AG04449 (cell line): ENCODE results near the gene HARBI1.

Experiments used
- CTCF ChIA-PET: fragments of 350-600 bp; formaldehyde crosslinking; extraction: SDS; loops from one replicate; lab custom pipeline; 2021; ENCODE audit warnings: antibody characterized with exemption; lab: Yijun Ruan, JAX
- POLR2A ChIA-PET: fragments of 400-600, 350-600 bp; formaldehyde crosslinking; extraction: SDS; loops from one replicate; lab custom pipeline; 2020; ENCODE audit warnings: antibody characterized with exemption, inconsistent platforms; lab: Yijun Ruan, JAX
- DNase-seq: peaks from one replicate; pipeline ENCODE4 v3.0.0-alpha.2; 2010; ENCODE audit warnings: low read depth, low spot score
- H3K4me3 ChIP-seq: 2 replicates; pipeline ENCODE4 v1.5.1; 2011; ENCODE audit warnings: low read depth, mild to moderate bottlenecking, control low read depth, low read length
- CTCF ChIP-seq: IDR thresholded peaks from one replicate; pipeline ENCODE4 v1.5.1; 2011; ENCODE audit warnings: mild to moderate bottlenecking, moderate library complexity, low read length, control low read depth, inconsistent platforms; ENCODE audit not compliant: insufficient read depth; ENCODE audit errors: missing control alignments

Gene HARBI1

GRCh38 chr11:46617972-46618314 lies 916 bp upstream of the HARBI1 start:
- TF ChIP-seq CTCF: no peak
- POLR2A ChIA-PET: interaction anchor here (1.3 kb wide), 1 partner anchor 83 kb away, joined by 3 read pairs; the partner anchor contains the start of genes ARHGAP1 and ZNF408
- CTCF ChIA-PET: interaction anchor here (0.8 to 4.3 kb wide), 25 partner anchors 8 to 250 kb away, joined by 3 to 40 read pairs (median 5); partner anchors contain the start of gene CHRM4
- peak overlapping the region; percentile 100 for H3K4me3 ChIP-seq
- no peak for DNase-seq

- no peak for TF ChIP-seq CTCF
- no peak for DNase-seq
These were observed 385 bp downstream of the HARBI1 start for GRCh38 chr11:46616551-46617133.

GRCh38 chr11:46615756-46616155 lies 1.3 kb downstream of the HARBI1 start:
- CTCF ChIA-PET: interaction anchor here (0.8 to 4.3 kb wide), 8 partner anchors 14 to 227 kb away, joined by 3 to 40 read pairs (median 6); partner anchors contain the start of gene CHRM4
- no peak for TF ChIP-seq CTCF
- DNase-seq: no peak
- POLR2A ChIA-PET: no interaction called here
- H3K4me3 ChIP-seq: no peak overlapping the region

More at GRCh38 chr11:46616551-46617133, 385 bp downstream of the HARBI1 start:
- CTCF ChIA-PET: interaction anchor here (0.6 to 4.3 kb wide), 11 partner anchors 14 to 228 kb away, joined by 3 to 40 read pairs (median 8); partner anchors contain the start of gene CHRM4
- POLR2A ChIA-PET: interaction anchor here (1.0 kb wide), 1 partner anchor 33 kb away, joined by 3 read pairs; no protein-coding TSS in a partner anchor
- peak overlapping the region; percentile 100 for H3K4me3 ChIP-seq

- DNase-seq: no peak
- CTCF ChIA-PET: interaction anchor here (1.0 to 1.1 kb wide), 2 partner anchors 21 to 222 kb away, joined by 3 to 4 read pairs; no protein-coding TSS in a partner anchor
- POLR2A ChIA-PET: interaction anchor here (1.4 kb wide), 1 partner anchor 18 kb away, joined by 6 read pairs; the partner anchor contains the start of gene AMBRA1
- no peak for TF ChIP-seq CTCF
- no peak overlapping the region for H3K4me3 ChIP-seq
These were observed 4.7 kb downstream of the HARBI1 start for GRCh38 chr11:46612326-46612725.

- POLR2A ChIA-PET: interaction anchor here (1.4 kb wide), 1 partner anchor 18 kb away, joined by 6 read pairs; the partner anchor contains the start of gene AMBRA1
- CTCF ChIA-PET: interaction anchor here (0.9 to 1.1 kb wide), 3 partner anchors 13 to 221 kb away, joined by 3 to 4 read pairs (median 3); no protein-coding TSS in a partner anchor
- no peak for DNase-seq
- TF ChIP-seq CTCF: no peak
- no peak overlapping the region for H3K4me3 ChIP-seq
These were observed 5.3 kb downstream of the HARBI1 start for GRCh38 chr11:46611526-46612304.
